ENCODE measurements around the gene CIAO3.

- TF ChIP-seq CTCF (IDR thresholded peaks at IDR 0.05) (no peak), POLR2A (IDR thresholded peaks at IDR 0.05) (no peak)
These were observed 13.9 kb upstream of the CIAO3 start for GRCh38 chr16:754656-755055.
